Measurements from ENCODE around the gene TRAF6. TPM values are rescaled to one million over a fixed set of nuclear protein-coding genes. Genes with fewer than 3 reads are reported as not detected.
A peak's percentile ranks its signal among the peaks of the same experiment; 100 is the strongest.
"Not testable (repeated sequence)": the region's sequence is repeated elsewhere in the genome, so short reads cannot be mapped to it uniquely, and the experiment has no call there.

TRAF6 gene
- total RNA-seq, 1 donor from 2014 or later = 13.0 TPM

DNA sequence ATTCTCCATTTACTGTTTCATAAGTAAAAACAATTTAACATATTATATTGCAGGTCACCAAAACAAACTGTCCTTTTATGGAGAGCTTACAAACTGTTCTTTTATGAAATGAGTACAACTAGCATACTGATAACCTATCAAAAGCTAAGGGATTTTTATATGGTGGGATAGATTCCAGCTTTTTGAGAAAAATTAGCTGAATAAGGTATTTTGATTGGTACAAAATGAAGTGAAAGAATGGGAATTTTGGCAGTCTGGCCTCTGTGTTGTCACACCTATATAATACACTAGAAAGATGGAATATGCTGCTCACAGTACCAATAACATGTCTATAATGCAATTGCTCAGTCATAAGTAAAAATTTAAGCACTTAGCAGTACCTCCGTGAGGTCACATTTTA lies 11.4 kb downstream of the TRAF6 start:
- DNase-seq (ENCODE audit: low spot score in 2 of 2) = no peak
- no peak for FAIRE-seq

DNA sequence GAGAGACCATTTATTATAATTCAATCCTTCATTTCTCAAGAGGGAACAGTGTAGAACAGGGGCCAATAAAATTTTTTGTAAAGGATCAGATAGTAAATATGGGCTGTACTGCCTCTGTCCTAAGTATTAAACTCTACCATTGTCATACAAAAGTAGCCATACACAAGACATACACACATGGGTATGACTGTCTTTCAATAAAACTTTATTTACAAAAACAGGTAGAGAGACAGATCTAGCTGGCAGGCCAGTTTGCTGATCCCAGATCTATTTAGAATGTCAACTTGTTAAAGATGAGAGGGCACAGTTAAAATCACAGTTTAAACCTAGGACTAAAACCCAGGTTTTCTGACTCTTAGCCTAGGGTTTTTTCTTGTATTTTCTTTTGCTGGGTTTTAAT lies 16.7 kb downstream of the TRAF6 start:
- no peak for FAIRE-seq
- DNase-seq (ENCODE audit: low spot score in 2 of 2) = no peak

DNA sequence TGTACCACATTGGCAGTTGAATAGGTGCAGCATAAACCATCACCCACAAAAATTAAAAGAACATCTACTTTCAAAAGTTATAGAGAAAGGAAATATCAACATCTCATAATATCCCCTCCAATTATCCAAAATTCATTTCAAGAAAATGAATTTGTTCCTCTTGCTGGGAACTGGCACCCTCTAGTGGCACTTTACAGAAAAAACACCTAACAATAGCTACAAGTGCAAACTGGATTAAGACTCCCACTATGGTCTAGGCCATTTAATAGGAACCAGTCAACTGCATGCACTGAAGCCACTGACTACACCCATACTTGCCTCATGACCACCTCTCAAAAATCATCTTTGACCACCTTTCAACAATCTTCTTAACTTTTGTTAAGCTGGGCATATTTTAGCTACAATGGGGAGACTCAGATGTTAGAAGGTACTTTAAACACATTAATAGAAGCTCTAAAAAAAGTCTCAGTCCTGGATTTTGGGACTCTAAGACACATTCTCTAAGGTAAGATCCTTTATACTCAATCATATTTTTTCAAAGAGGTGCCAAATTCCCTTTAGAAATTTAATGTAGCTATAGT lies 17.3 kb downstream of the TRAF6 start:
- DNase-seq (ENCODE audit: low spot score in 2 of 2) (peak in 1 of 2 donors; percentile 34), FAIRE-seq (peak; percentile 31)

DNA sequence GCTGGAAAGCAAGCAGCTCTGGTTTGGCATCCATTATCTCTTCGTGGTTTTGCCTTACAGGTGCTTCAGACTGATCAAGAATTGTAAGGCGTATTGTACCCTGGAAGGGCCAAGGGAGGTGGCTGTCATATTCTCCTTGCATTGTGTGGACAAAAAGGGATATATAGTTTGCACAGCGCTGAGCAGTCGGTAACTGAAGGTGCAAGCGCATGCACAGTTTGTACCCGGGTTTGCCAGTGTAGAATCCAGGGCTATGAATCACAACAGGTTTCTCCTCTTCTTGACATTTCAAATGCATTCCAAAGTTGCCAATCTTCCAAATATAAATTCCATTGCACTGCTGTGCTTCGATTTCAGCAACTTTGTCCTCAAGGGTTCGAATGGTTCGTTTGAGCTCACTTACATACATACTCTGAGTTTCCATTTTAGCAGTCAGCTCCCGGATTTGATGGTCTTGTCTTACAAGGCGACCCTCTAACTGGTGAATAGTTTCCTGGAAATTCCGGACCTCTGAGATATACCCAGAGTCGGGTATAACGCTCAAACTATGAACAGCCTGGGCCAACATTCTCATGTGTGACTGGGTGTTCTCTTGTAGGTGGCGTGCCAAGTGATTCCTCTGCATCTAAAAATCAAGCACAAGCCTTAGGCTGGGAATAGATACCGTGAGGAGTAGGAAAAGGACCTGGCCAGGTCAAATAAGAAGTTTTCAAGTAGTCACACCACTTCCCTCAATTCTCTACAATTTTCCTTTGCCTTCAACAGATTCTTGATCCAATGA lies 19.9 kb downstream of the TRAF6 start:
- FAIRE-seq = no peak
- DNase-seq (ENCODE audit: low spot score in 2 of 2) = no peak

DNA sequence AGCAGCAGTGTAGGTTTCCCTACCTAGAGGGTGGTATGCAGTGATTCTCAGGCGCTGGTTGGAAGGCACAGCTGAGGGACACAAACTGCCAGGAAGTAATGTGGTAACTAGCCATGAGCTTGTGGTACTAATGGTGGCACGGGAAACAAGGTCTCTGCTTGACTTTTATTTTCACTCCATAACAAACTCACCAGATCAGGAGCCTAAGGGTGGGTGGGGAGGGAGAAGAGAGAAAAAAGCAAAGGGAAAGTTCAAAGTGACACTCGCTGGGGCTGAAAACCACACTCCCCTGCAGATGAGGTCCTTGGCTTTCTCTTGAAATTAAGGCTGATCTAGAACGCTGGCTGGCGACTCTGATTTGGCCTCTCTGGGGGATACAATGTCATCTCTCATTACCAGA lies 22.0 kb downstream of the TRAF6 start:
- FAIRE-seq = no peak

DNA sequence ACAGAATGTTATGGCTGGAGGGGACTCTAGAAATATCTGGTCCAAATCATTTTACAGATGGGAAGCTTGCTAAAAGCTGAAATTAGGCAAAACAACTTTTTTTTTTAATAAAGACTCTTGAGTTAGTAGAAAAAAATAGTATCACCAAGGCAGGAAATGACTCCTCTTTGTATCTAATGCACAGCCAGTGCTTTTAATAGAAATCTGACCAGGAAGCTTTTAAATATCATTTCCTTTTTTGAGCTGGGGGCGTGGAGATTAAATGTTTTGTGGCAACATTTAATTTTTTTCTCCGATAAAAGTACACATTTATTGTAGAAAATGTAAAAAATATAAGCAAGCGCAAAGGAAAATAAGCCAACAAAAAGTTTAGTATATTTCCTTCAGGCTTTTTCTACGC lies 22.5 kb downstream of the TRAF6 start:
- no peak for DNase-seq (ENCODE audit: low spot score in 2 of 2)
- no peak for FAIRE-seq

More for the DNA sequence above, 22.0 kb downstream of the TRAF6 start:
- DNase-seq (ENCODE audit: low spot score in 2 of 2) = no peak

DNA sequence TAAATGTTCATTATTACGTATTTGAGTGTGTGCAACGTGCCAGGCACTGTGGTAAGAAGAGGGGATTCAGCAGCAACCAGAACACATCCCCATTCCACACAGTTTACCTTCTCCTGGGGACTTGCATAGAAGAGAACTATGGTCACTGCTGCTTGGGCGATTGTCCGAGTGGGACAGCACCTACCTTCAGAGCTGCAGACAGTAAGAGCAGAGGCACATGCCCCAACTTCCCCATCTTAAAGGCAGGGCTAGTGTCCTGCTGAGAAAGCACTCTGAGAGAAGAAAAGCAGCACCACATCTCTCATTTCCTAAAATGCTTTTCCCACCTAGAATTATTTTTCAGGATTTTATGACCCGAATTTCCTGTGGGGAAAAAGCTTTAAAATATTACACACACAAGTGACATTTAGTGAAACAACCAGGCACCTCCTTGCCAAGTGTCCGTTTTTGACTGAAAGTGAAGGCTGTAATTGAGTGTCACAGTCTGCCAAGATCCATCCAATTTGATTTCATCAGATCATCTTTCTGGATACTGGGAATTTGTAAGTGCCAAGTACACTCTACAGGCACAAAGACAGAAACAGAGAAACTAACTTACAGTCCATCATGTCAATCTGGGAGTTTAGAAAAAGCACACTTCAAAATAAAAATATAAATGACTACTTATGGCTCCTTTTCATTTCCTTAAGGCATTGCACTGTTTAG lies 24.6 kb downstream of the TRAF6 start:
- FAIRE-seq (no peak), DNase-seq (ENCODE audit: low spot score in 2 of 2) (no peak)

DNA sequence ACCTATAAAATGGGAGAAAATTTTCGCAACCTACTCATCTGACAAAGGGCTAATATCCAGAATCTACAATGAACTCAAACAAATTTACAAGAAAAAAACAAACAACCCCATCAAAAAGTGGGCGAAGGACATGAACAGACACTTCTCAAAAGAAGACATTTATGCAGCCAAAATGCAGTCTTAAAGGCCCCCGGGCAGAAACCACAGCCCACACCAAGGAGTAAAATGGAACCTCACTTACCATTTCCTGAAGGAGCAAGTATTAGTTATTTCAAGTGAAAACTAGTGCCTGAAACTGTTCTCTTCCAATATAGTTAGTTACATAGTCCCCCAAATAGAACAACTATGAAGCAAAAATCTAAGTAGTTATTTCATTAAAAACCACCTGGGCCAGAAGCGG lies 27.0 kb downstream of the TRAF6 start:
- not testable (repeated sequence) for DNase-seq (ENCODE audit: low spot score in 2 of 2); FAIRE-seq

DNA sequence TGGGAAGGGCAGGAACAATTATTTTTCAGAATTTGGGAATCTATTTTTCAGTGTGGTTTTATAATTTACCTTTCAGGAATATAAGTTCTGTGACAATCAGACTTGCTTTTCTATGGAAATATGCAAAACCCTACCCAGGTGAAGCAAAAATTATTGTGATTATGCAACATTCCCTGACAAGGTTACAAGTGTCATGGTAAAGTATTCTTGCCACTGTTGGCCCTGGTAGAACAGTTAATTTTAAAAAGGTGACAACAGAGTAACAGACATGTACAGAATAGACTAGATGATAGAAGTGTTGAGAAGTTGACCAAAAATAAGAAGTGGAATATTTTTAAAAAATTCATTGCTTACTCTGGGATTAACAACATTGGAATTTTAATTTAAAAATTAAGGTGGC lies 29.2 kb downstream of the TRAF6 start:
- no peak for DNase-seq (ENCODE audit: low spot score in 2 of 2)
- no peak for FAIRE-seq

DNA sequence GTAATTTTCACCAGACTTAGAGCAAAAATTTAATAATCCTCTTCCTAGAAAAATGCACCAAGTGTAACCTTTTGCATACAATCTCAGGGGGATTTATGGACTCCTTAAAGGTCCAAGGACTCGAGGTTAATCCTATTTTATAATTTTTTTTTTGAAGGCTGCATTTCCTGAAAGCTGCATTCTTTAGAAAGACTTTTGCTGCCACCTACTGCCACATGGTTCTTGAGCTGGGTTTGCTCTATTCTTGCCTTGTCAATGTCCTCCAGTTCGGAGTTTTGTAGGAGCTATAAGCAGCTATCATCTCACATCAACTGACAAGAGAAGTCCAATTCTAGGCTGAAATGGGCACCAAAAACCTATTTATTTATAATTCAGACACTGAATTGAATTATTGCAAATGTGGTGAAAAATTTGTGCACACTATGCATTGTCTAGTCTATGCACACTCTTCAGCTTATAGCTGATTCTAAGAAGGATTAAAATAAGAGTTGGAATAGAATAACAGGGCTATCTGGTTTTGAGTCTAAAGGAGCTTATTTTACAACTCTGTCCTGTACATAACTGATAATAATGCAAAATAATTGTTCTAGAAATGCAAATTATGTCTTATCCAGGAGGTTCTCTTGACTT lies 31.3 kb downstream of the TRAF6 start:
- FAIRE-seq (peak; percentile 79), DNase-seq (ENCODE audit: low spot score in 2 of 2) (peak; percentile 19 to 40)

DNA sequence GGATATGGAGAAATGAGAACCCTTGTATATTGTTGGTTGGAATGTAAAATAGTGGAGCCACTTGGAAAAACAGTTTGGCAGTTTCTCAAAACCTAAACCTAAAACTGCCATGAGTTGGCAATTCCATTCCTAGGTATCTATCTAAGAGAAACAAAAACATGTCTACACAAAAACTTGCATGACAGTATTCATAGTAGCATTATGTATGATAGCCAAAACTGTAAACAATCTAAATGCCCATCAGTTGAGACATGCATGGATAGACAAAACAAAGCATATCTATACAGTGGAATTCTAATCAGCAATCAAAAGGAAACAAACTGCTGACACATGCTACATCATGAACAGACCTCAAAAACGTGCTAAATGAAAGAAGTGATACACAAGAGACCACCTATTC lies 34.9 kb downstream of the TRAF6 start:
- no peak for DNase-seq (ENCODE audit: low spot score in 2 of 2)
- no peak for FAIRE-seq

DNA sequence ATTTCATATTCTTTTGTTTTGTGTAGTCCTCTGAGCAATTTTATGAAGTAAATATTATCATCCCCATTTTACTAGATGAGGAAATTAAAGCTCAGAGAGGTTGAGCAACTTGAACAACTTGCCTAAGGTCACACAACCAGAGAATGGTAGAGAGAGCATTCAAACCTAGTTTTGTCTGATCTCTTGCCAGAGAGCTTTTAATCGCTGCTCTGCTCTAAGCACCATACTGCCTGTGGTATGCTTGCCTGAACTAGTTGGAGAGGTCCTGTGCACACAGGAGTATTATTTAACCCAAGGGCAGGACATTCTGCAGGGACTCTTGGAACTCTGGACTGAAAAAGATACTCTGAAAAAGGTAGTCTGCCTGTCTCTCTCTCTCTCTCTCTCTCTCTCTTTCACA lies 38.5 kb downstream of the TRAF6 start:
- no peak for DNase-seq (ENCODE audit: low spot score in 2 of 2)
- FAIRE-seq = no peak

DNA sequence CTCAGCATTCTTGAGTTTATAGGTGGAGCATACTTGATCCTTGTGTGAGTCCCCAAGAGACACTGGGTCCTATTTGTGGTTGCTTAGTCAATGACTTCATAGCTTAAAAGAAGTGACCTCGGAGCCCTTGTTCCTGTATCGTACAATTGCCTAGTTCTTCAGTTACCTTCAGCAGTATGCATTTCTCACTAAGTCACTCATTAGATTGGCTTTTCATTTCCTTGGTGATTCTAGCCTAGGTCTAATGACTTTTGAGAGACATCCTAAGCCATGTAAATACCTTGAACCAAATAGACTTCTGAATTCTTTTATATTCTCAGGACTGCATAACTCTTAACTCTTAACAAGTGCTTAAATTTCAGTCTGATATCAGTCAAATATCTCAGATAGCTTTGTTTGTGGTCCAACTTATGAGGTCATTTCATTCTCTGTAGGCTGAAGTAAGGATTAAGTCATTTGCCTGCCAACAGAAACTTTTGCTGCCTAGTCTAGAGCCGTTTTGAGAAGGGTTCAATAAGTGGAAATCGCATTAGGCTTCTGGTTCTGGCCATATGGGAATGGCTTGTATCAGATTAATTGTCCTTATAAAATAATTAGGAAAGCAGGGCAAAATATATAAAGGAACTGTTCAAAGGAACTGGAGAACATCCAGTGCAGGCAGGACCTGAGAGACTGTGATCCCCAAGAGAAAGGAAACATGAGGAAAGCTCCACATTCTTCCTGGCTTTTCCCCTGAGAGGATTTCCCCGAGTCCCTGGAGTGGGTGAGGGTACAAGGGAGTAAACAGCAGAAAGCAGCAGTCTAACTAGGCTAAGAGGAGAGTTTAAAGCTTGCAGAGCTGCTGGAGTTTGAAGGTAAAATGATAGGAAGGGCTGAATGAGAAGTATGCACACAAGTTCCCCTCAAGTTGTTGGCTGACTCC lies 39.9 kb downstream of the TRAF6 start:
- DNase-seq (ENCODE audit: low spot score in 2 of 2) (no peak), FAIRE-seq (no peak)

DNA sequence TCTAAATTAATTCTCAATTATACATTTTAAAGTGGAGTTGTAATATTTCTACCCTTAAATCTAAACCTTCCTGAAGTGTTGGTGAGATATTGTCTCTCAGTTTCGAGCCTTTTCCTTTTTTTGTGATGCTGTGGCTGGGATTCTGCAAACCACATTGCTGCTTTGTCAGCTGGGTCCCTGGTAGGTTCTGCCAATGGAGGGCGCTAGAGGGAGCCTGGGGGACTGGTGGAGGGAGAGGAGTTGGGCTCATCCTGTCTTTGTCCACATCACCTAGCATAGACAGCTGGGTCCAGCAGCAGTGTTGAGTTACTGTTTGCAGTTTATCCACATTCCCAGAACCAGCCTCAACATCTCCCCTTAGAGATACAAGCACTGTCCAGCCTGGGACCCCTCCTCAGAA lies 41.0 kb downstream of the TRAF6 start:
- DNase-seq (ENCODE audit: low spot score in 2 of 2) (no peak), FAIRE-seq (no peak)

DNA sequence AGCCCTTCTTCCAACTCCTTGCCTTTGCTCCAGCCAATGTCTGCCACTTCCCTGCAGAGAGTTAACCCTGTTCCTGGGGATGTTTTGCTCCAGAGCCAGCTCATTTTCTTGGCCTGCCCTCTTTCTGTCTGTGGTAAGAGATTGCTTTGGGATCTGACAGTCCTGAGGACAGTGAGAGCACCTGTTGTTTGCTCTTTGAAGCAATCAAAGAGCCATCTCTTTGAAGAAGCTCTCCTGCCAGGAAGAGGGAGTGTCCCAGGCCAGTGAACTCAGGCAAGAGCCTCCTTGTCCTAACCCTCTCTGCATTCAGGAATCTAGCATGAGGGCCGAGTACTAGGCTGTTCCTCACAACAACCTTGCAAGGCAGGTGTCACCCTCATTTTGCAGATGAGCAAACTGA lies 42.2 kb downstream of the TRAF6 start:
- no peak for DNase-seq (ENCODE audit: low spot score in 2 of 2)
- no peak for FAIRE-seq

DNA sequence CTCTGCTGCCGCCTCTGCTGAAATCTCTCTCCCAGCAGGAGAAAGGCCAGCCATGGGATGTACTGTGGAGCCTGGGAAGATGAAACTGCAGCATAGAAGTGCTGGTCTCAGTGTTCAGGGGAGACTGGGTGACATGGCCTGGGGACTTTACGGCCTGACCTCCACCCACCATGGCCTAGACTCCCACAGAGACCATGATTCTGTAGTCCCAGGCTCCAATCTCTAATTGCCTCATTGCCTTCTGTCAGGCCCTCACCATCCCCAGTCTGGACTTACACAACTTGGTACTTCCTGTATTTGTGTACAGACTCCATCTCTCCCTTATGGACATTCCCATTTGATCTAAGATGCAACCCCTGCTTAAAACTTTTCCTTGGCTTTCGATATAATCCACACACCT lies 43.1 kb downstream of the TRAF6 start:
- FAIRE-seq (no peak), DNase-seq (ENCODE audit: low spot score in 2 of 2) (no peak)

DNA sequence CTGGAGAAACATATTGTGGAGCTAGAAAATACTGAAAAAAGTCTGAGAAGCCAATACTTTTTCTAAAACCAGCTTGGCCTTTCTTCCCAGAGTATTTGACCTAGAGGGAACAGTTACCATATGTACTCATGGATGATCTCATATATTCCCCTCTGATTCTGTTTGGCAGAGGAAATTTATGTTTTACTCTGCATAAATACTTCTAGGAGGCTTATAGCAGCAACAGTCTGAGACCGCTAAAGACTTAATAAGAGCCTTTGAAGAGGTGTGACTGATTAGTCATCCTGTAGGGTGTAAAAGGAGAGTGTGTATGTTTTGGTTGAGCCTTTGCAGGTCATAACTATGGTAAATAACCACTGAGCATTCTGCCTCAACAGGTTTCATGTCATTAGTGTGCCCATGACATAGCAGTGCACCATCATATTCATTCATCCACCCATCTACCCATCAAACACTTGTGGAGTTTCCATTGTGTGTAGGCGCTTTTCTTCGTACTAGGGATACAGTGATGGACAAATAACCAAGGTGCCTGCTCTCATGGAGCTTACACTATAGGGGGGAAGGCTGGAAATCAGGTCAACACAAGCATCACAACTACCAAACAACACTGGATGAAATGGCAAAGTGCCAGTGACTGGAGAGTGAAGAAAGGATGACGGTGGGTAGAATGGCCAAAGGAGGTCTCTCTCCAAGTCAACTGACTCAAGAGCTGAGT lies 44.5 kb downstream of the TRAF6 start:
- FAIRE-seq (no peak), DNase-seq (ENCODE audit: low spot score in 2 of 2) (no peak)

DNA sequence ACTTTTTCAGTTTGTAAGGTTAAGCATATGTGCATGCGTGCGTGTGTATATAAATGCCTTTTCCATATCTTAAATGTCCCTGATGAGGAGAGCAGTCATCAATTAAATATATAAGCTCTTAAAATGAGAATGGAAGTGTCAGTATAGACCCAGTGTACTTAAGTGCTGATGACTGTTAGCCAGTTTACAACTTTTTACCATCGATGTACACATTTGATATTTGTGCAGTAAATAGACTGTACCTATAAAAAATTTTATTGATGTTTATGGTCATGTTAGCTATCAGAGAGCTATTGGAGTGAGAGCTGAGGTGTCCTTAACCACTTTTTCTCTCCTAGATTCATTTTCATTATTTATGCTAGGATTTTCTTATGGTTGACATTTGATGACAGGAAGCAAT lies 45.4 kb downstream of the TRAF6 start:
- no peak for DNase-seq (ENCODE audit: low spot score in 2 of 2)
- no peak for FAIRE-seq

DNA sequence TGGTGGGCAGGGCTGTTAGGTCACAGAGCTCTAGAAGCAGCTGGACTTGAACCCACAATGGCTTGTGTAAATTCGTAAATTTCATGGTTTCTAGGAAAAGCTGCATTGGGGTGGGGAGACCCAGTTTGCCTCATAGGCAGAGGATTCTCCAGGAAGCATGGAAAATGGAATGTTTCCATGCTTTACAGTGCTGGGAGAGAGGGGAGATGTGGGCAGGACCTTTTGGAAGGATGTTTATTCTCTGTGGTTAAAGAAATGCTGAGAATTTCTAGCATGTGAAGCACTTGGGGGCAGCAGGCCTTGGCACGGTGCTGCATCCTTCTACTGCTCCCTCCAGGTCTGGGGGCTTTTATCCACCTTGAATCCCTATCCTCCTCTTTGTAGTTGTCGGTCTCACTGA lies 46.3 kb downstream of the TRAF6 start:
- FAIRE-seq (no peak), DNase-seq (ENCODE audit: low spot score in 2 of 2) (no peak)

DNA sequence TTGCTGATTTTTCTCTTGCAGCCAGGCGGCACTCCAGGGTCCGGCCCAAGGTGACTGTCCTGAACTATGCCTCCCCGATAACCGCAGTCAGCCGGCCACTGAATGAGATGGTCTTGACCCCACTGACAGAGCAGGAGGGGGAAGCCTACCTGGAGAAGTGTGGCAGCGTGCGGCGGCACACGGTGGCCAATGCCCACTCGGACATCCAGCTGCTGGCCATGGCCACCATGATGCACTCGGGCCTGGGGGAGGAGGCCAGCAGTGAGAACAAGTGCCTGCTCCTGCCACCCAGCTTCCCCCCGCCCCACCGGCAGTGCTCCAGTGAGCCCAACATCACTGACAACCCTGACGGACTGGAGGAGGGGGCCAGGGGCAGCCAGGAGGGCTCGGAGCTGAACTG lies 47.8 kb downstream of the TRAF6 start:
- FAIRE-seq (no peak), DNase-seq (ENCODE audit: low spot score in 2 of 2) (no peak)

Data from frontal cortex (tissue), 4 donors.